GM21825 (cell line): ENCODE results near the gene MAPRE2.

Experiments used
- ATAC-seq: cut with Tn5 transposase; IDR thresholded peaks from one replicate; pipeline ENCODE4 v1.9.1; 2021; ENCODE audit warnings: mild to moderate bottlenecking, moderate library complexity; ENCODE audit not compliant: unreplicated experiment

MAPRE2 gene

GRCh38 chr18:35174093-35174731 is 133.0 kb downstream of the MAPRE2 start:
- ATAC-seq: peak; percentile 89

- no peak for ATAC-seq
Measured at GRCh38 chr18:35174745-35175144, 133.5 kb downstream of the MAPRE2 start.

- ATAC-seq: no peak
Measured at GRCh38 chr18:35176925-35177324, 135.7 kb downstream of the MAPRE2 start.

- no peak for ATAC-seq
Measured at GRCh38 chr18:35178260-35178659, 137.0 kb downstream of the MAPRE2 start.

GRCh38 chr18:35179906-35180305 is 138.7 kb downstream of the MAPRE2 start:
- no peak for ATAC-seq

GRCh38 chr18:35180455-35180854 is 139.2 kb downstream of the MAPRE2 start:
- ATAC-seq: no peak

- no peak for ATAC-seq
Measured at GRCh38 chr18:35182151-35182550, 140.9 kb downstream of the MAPRE2 start.

- ATAC-seq: no peak
Measured at GRCh38 chr18:35183886-35184285, 142.7 kb downstream of the MAPRE2 start.

GRCh38 chr18:35185771-35186170 is 144.6 kb downstream of the MAPRE2 start:
- ATAC-seq: no peak

GRCh38 chr18:35186291-35187034 is 145.2 kb downstream of the MAPRE2 start:
- no peak for ATAC-seq

GRCh38 chr18:35189510-35189909 is 148.3 kb downstream of the MAPRE2 start:
- no peak for ATAC-seq

- ATAC-seq: no peak
Measured at GRCh38 chr18:35190948-35191697, 149.9 kb downstream of the MAPRE2 start.

- ATAC-seq: no peak
Measured at GRCh38 chr18:35191698-35192025, 150.4 kb downstream of the MAPRE2 start.

GRCh38 chr18:35192415-35192814 is 151.2 kb downstream of the MAPRE2 start:
- no peak for ATAC-seq
